HG02763 (cell line): ENCODE measurements around the gene SCAMP3.
"Not testable (repeated sequence)": the region's sequence is repeated elsewhere in the genome, so short reads cannot be mapped to it uniquely, and the experiment has no call there.

Source experiments
- ATAC-seq: cut with Tn5 transposase; IDR thresholded peaks from one replicate; pipeline ENCODE4 v1.9.1; 2021; ENCODE audit warnings: mild to moderate bottlenecking, moderate library complexity; ENCODE audit not compliant: unreplicated experiment

The SCAMP3 gene

GRCh38 chr1:155232001-155232978, 29.9 kb downstream of the SCAMP3 start:
- ATAC-seq, result not testable (repeated sequence)

DNA sequence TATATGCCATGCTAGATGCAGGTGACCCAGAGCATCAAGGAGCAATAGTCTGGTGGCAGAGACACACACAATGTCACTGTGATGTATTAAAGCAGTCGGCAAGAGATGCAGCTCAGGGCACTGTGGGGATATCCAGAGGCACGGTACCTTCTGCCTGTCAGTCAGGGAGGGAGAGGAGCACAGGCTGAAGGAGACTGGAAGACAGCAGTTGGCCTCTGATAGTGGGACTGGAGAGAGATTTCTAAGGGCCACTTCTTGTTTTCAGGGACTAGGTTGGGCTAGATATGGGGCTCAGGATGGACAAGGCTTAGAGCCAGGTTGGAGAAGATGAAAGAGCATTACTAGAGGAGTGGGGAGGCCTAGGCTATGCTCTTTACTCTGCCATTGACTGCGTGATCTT, 30.9 kb downstream of the SCAMP3 start:
- ATAC-seq, result not testable (repeated sequence)

DNA sequence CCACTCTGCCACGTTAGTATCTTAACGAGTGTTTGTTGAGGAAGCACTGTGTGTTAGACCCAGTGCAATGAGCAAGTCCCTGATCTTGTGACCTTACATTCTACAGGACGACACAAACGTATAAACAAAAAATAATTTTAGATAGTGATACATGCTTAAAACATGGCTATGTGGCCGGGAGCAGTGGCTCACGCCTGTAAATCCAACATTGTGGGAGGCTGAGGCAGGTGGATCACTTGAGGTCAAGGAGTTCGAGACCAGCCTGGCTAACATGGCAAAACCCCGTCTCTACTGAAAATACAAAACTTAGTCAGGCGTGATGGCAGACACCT, 34.1 kb downstream of the SCAMP3 start:
- no peak for ATAC-seq

DNA sequence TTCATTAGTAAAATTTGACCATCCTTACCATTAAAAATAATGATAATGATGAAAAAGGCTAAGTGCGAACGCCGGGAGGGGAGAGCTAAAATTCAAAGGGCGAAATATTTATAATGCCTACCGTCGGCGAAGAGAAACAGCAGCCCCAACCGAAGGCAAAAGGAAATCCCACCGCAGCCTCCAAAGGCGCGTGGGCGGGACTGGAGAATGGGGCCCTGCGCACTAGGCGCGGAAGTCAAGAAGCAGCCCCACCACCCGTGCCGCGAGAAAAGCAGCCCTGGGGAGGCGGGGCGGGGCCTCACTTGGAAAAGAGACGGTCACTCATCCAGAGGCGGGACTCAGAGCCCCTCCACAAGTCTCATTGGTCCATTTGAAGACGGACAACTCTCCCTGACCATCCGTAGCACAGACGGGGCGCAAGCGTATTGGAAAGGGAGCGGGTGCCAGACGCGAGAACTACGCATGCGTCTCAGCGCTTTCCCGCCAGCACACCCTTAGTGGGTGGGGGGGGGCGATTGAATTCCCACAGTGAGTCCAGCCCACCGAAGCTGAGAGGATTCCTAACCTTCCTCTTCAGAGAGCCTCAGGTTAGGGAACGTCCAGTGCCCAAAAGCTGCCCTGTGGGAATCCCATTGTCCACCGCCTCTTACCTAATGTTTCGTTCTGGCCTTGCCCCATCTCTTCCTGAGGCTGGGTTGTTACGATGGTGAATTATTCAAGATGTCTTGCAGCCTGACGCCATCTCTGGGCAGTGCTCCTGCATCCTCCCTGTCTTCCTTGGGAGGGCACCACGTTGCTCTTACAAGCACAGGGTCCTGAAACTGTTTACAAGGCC, 34.7 kb downstream of the SCAMP3 start:
- peak; percentile 93 for ATAC-seq

GRCh38 chr1:155226910-155227260, 35.3 kb downstream of the SCAMP3 start:
- ATAC-seq, result no peak

DNA sequence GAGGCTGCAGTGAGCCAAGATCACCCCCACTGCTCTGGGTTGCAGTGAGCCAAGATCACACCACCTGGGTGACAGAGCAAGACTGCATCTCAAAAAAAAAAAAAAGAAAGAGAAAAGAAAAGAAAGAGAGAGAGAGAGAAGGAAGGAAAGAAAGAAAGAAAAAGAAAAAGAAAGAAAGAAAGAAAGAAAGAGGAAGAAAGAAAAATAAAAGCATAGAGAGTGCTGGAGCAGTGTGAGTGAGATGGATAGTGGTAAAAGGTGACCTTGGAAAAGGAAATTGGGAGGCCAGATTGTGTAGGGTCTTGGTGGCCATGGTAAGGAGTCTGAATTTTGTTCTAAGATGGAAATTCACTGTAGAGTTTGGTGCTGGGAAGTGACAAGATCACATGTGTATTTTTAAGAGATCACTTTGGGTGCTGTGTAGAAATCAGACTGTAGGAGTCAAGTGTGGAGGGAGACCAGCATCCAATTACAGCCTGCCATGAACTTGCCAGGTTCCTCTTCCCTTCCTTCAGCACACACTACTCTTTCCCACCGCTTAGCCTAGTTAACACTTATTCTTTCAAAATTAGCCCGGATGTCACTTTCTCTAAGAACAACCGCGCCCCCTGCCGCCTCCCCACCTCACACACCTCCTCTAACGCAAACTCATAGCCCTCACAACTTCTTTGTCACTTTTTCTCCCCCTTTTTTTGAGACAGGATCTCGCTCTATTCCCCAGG, 35.8 kb downstream of the SCAMP3 start:
- ATAC-seq, result no peak

DNA sequence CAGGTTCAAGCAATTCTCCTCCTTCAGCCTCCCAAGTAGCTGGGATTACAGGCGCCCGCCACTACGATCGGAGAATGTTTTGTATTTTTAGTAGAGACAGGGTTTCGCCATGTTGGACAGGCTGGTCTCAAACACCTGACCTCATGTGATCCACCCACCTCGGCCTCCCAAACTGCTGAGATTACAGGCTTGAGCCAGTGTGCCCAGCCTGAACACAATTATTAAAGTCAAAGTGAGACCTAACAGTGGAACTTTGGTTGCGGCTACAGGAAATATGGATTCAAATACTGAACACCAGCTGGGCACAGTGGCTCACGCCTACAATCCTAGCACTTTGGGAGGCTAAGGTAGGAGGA, 36.8 kb downstream of the SCAMP3 start:
- ATAC-seq, result not testable (repeated sequence)

- ATAC-seq, result no peak
Measured at GRCh38 chr1:155223047-155223446, 39.1 kb downstream of the SCAMP3 start.

- ATAC-seq, result not testable (repeated sequence)
Measured at GRCh38 chr1:155220211-155220965, 41.8 kb downstream of the SCAMP3 start.

GRCh38 chr1:155219592-155220031, 42.5 kb downstream of the SCAMP3 start:
- ATAC-seq, result no peak

DNA sequence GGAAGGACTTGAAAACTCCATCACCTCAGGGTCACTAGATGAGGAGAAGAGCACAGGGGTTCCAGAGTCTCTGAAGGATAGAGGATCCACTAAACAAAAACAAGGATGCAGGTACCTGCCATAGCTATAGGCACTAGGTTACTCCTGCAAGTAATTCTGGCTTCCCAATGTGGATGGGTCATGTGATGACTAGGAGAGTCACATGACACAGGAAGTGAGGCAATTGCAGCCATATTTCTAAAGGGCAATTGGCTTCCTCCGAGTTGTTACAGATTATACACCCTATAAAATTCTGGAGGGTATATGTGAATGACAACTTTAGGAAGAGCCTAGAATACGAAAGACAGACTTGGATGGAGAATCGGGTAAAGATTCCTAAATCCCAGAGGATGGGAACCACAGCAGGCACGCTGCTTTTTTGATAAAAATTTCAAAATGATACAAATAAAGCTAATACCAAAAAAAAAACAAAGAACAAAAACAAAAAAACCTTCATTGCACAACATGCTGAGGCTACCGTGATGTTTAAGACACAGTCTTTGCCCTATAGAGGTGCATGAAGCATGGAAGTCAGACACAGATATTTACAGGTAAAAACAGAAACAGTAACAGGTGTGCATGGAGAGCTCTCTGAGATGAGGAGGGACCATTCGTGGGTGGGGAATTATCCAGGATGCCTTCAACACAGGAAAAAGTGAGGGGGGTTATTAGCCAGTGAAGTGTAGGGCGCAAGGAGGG, 43.1 kb downstream of the SCAMP3 start:
- ATAC-seq, result no peak

GRCh38 chr1:155214702-155215101, 47.5 kb downstream of the SCAMP3 start:
- ATAC-seq, result not testable (repeated sequence)

DNA sequence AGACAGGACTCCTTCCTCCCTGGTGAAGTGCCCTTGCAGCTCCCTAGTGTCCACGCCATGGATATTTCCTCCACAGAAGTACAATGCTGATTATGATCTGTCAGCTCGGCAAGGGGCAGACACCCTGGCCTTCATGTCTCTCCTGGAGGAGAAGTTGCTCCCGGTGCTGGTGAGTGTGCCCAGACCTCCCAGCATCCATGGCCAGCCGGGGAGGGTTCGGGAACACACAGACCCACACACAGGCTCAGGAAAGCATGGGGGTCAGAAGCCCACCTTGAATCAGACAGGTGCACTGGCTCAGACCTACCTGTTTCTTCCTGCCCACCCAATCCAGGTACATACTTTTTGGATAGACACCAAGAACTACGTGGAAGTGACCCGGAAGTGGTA, 50.1 kb downstream of the SCAMP3 start:
- ATAC-seq, result not testable (repeated sequence)

DNA sequence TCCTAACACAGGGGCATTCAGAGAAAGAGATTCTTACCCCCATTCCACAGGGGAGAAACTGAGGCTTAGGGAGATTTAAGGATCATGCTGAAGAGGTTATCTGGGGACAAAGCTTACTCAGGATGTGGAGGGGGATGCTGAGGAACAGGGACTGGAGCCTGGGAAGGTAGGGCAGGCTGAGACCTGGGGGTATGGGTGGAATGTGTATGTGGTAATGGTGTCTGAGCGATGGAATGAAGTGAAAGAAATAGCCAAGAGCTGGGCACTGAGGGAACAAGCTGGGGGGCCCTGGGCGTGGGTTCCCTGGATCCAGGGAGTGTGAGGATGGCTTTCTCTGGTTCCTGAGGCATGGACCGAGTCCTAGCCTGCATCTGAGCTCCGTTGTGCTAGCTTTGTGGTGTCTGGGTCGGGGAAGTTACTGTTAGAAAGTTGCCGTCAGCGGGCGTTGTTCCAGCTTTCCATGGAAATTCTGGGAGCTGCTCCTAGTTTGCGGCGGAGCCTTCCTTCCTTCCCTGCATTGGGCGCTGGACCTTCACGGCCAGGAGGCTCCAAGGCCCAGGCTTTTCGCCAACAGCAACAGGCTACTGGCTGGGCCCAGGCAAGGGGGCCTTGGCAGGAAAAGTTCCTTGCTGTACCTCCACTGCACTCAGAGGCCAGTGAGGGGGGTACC, 50.6 kb downstream of the SCAMP3 start:
- not testable (repeated sequence) for ATAC-seq

DNA sequence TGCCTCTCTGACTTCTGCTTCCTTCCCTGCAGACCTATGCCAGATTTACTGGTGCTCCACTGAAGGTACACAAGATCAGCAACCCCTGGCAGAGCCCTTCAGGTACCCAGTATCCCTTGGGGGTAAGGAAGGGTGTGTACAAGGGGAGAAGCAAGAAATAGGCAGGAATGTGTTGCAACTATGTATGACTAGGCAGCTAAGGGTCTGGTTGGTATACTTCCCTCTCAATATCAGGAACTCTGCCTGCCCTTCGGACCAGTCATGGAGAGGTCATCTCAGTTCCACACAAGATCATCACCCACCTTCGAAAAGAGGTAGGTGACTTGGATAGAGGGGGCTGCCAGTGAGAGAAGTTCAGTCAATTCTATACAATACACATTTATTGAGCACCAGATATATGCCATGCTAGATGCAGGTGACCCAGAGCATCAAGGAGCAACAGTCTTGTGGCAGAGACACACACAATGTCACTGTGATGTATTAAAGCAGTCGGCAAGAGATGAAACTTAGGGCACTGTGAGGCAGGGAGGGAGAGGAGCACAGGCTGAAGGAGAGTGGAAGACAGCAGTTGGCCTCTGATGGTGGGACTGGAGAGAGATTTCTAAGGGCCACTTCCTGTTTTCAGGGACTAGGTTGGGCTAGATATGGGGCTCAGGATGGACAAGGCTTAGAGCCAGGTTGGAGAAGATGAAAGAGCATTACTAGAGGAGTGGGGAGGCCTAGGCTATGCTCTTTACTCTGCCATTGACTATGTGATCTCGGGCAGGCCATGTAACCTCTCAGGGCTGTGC, 51.7 kb downstream of the SCAMP3 start:
- ATAC-seq, result no peak

GRCh38 chr1:155209312-155209721, 52.8 kb downstream of the SCAMP3 start:
- ATAC-seq, result no peak

- ATAC-seq, result peak; percentile 71
Measured at GRCh38 chr1:155208541-155209311, 53.4 kb downstream of the SCAMP3 start, which contains the start of gene MTX1. TSS of gene MTX1 (plus strand) at chr1:155208695. CDS start at chr1:155208805, 110 bp downstream.
